Measurements from ENCODE around the gene CPED1.

The CPED1 gene

GRCh38 chr7:121259826-121260225 lies 271.3 kb downstream of the CPED1 start:
- Histone ChIP-seq H3K9ac (ENCODE audit: low read length) (no peak overlapping the region), H3K4me1 (ENCODE audit: low read length) (no peaks in the 10 kb centered on the region), H3K4me2 (ENCODE audit: low read depth, low read length) (no peak overlapping the region), H3K9me2 (replicated peaks; ENCODE audit: insufficient read depth, low read length) (no peaks in the 10 kb centered on the region), H2AFZ (ENCODE audit: low read length) (no peak overlapping the region), H4K20me1 (ENCODE audit: insufficient read depth, low read length) (no peaks in the 10 kb centered on the region), H3K79me2 (ENCODE audit: low read length) (no peaks in the 10 kb centered on the region), H3F3A (ENCODE audit: insufficient read depth, low read length) (no peaks in the 10 kb centered on the region), H3K27me3 (replicated peaks; ENCODE audit: insufficient read depth, low read length) (no peaks in the 10 kb centered on the region), H3K36me3 (replicated peaks; ENCODE audit: insufficient read depth, low read length) (no peaks in the 10 kb centered on the region), H3K27ac (ENCODE audit: low read length) (no peak overlapping the region), H3K4me3 (ENCODE audit: low read length) (no peak overlapping the region), H3K9me3 (replicated peaks; ENCODE audit: insufficient read depth, low read length) (no peaks in the 10 kb centered on the region)
- TF ChIP-seq CTCF (IDR thresholded peaks at IDR 0.05; ENCODE audit: low read length) (no peak), EZH2 (optimal IDR thresholded peaks at IDR 0.05; ENCODE audit: low read depth, low read length) (no peak), EZH2phosphoT487 (IDR thresholded peaks at IDR 0.05; ENCODE audit: low read length) (no peak)
- DNase-seq, result no peak

DNA sequence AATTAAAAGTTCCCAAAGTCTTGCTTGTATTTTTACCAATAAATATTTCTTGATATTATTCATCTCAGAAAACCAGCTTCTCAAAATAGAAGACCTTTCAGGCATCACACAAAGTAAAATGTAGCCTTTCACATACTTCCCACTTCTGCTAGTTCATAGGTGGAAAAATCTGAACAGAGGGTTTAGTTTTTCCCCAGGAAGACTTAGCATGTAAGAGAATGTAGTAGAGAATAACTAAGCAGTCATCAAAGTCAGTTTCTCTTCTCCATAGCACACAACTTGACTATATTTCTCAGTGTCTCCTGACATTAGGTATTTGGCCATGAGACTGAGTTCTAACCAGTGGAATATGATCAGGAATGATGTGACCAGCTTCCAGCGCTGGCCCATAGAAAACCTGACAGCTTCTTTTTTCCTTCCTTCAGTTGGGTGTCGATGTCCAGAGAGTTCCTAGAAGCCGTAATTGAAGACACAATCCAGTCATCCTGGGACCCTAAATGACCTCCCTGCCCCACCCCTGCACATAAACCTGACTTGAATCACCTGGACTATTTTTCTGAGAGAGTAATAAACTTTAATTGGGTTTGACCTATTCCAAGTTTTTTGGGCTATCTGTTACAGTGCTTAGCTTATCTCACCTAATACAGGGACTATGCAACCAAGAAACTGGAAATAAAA lies 272.8 kb downstream of the CPED1 start:
- no peaks in the 10 kb centered on the region for H3K4me1 ChIP-seq (ENCODE audit: low read length)
- H3K4me2 ChIP-seq (ENCODE audit: low read depth, low read length), result no peak overlapping the region
- no peak for DNase-seq
- H3K27ac ChIP-seq (ENCODE audit: low read length), result no peak overlapping the region
- H3F3A ChIP-seq (ENCODE audit: insufficient read depth, low read length), result no peaks in the 10 kb centered on the region
- H2AFZ ChIP-seq (ENCODE audit: low read length), result no peak overlapping the region
- no peak overlapping the region for H3K9ac ChIP-seq (ENCODE audit: low read length)
- no peaks in the 10 kb centered on the region for H3K27me3 ChIP-seq (replicated peaks; ENCODE audit: insufficient read depth, low read length)
- H3K79me2 ChIP-seq (ENCODE audit: low read length), result no peaks in the 10 kb centered on the region
- no peaks in the 10 kb centered on the region for H3K36me3 ChIP-seq (replicated peaks; ENCODE audit: insufficient read depth, low read length)
- TF ChIP-seq CTCF (IDR thresholded peaks at IDR 0.05; ENCODE audit: low read length) (no peak), EZH2 (optimal IDR thresholded peaks at IDR 0.05; ENCODE audit: low read depth, low read length) (no peak)
- no peaks in the 10 kb centered on the region for H3K9me3 ChIP-seq (replicated peaks; ENCODE audit: insufficient read depth, low read length)
- H3K4me3 ChIP-seq (ENCODE audit: low read length), result no peak overlapping the region
- H4K20me1 ChIP-seq (ENCODE audit: insufficient read depth, low read length), result no peaks in the 10 kb centered on the region
- no peaks in the 10 kb centered on the region for H3K9me2 ChIP-seq (replicated peaks; ENCODE audit: insufficient read depth, low read length)

GRCh38 chr7:121262221-121262620 lies 273.7 kb downstream of the CPED1 start:
- H3K9me3 ChIP-seq (replicated peaks; ENCODE audit: insufficient read depth, low read length), result no peaks in the 10 kb centered on the region
- H2AFZ ChIP-seq (ENCODE audit: low read length), result no peak overlapping the region
- TF ChIP-seq CTCF (IDR thresholded peaks at IDR 0.05; ENCODE audit: low read length) (no peak), EZH2 (optimal IDR thresholded peaks at IDR 0.05; ENCODE audit: low read depth, low read length) (no peak), EZH2phosphoT487 (IDR thresholded peaks at IDR 0.05; ENCODE audit: low read length) (no peak)
- H3K4me3 ChIP-seq (ENCODE audit: low read length), result no peak overlapping the region
- H3F3A ChIP-seq (ENCODE audit: insufficient read depth, low read length), result no peaks in the 10 kb centered on the region
- no peaks in the 10 kb centered on the region for H3K79me2 ChIP-seq (ENCODE audit: low read length)
- H3K4me2 ChIP-seq (ENCODE audit: low read depth, low read length), result no peak overlapping the region
- no peaks in the 10 kb centered on the region for H3K4me1 ChIP-seq (ENCODE audit: low read length)
- no peak overlapping the region for H3K27ac ChIP-seq (ENCODE audit: low read length)
- DNase-seq, result no peak
- no peaks in the 10 kb centered on the region for H3K9me2 ChIP-seq (replicated peaks; ENCODE audit: insufficient read depth, low read length)
- no peaks in the 10 kb centered on the region for H4K20me1 ChIP-seq (ENCODE audit: insufficient read depth, low read length)
- H3K9ac ChIP-seq (ENCODE audit: low read length), result no peak overlapping the region
- no peaks in the 10 kb centered on the region for H3K36me3 ChIP-seq (replicated peaks; ENCODE audit: insufficient read depth, low read length)
- no peaks in the 10 kb centered on the region for H3K27me3 ChIP-seq (replicated peaks; ENCODE audit: insufficient read depth, low read length)
